ENCODE measurements around the gene NAPA. TPM values are rescaled to one million over a fixed set of nuclear protein-coding genes. Genes with fewer than 3 reads are reported as not detected.

The NAPA gene
- total RNA-seq, 1 donor from 2014 or later = 132 TPM

GRCh38 chr19:47470447-47471195, 44.2 kb downstream of the NAPA start:
- Histone ChIP-seq H2AFZ (ENCODE audit: low read depth, low read length) (no peak overlapping the region), H3K27me3 (ENCODE audit: insufficient read depth, low read length) (peaks cover 37% of the 10 kb centered on the region), H3K27ac (ENCODE audit: low read depth, low read length) (no peak overlapping the region), H3K9me3 (ENCODE audit: insufficient read depth, low read depth, low read length) (no peaks in the 10 kb centered on the region), H3K36me3 (ENCODE audit: insufficient read depth, low read length) (no peaks in the 10 kb centered on the region), H3K79me2 (ENCODE audit: insufficient read depth, low read length) (no peaks in the 10 kb centered on the region), H4K20me1 (ENCODE audit: insufficient read depth, low read length) (peaks cover 4% of the 10 kb centered on the region), H3K4me3 (ENCODE audit: insufficient read depth, low read depth, low read length) (no peak overlapping the region), H3K4me1 (ENCODE audit: insufficient read depth, low read length) (no peaks in the 10 kb centered on the region), H3K4me2 (ENCODE audit: low read length) (no peak overlapping the region), H3K9ac (ENCODE audit: low read length) (no peak overlapping the region)
- Mint-ChIP-seq H3K27me3 (ENCODE audit: low read depth, unreplicated experiment) (peaks cover 33% of the 10 kb centered on the region), H3K36me3 (ENCODE audit: low read depth, unreplicated experiment) (peaks cover 3% of the 10 kb centered on the region), H3K9me3 (ENCODE audit: unreplicated experiment) (peaks cover 2% of the 10 kb centered on the region), H3K27ac (ENCODE audit: unreplicated experiment) (no peak overlapping the region), H3K4me1 (ENCODE audit: low read depth, unreplicated experiment) (peaks cover 9% of the 10 kb centered on the region), H3K4me3 (ENCODE audit: unreplicated experiment) (peak overlapping the region; percentile 80)
- TF ChIP-seq EZH2 (IDR thresholded peaks at IDR 0.05; ENCODE audit: insufficient read depth, low read length) = no peak
- TF ChIP-seq, protein P1, sequence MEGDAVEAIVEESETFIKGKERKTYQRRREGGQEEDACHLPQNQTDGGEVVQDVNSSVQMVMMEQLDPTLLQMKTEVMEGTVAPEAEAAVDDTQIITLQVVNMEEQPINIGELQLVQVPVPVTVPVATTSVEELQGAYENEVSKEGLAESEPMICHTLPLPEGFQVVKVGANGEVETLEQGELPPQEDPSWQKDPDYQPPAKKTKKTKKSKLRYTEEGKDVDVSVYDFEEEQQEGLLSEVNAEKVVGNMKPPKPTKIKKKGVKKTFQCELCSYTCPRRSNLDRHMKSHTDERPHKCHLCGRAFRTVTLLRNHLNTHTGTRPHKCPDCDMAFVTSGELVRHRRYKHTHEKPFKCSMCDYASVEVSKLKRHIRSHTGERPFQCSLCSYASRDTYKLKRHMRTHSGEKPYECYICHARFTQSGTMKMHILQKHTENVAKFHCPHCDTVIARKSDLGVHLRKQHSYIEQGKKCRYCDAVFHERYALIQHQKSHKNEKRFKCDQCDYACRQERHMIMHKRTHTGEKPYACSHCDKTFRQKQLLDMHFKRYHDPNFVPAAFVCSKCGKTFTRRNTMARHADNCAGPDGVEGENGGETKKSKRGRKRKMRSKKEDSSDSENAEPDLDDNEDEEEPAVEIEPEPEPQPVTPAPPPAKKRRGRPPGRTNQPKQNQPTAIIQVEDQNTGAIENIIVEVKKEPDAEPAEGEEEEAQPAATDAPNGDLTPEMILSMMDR (IDR thresholded peaks at IDR 0.05; ENCODE audit: insufficient read depth, low read depth, low read length) = no peak
- DNase-seq (ENCODE audit: low read depth) = no peak
- no peak for FAIRE-seq

GRCh38 chr19:47469719-47470118, 45.1 kb downstream of the NAPA start:
- H3K36me3 Mint-ChIP-seq (ENCODE audit: low read depth, unreplicated experiment) = no peaks in the 10 kb centered on the region

More at GRCh38 chr19:47469719-47470118, 45.1 kb downstream of the NAPA start:
- Histone ChIP-seq H3K27me3 (ENCODE audit: insufficient read depth, low read length) (peaks cover 44% of the 10 kb centered on the region), H2AFZ (ENCODE audit: low read depth, low read length) (no peak overlapping the region), H3K4me2 (ENCODE audit: low read length) (no peak overlapping the region), H3K36me3 (ENCODE audit: insufficient read depth, low read length) (no peaks in the 10 kb centered on the region), H3K9ac (ENCODE audit: low read length) (no peak overlapping the region), H3K27ac (ENCODE audit: low read depth, low read length) (no peak overlapping the region), H3K9me3 (ENCODE audit: insufficient read depth, low read depth, low read length) (no peaks in the 10 kb centered on the region), H3K4me3 (ENCODE audit: insufficient read depth, low read depth, low read length) (no peak overlapping the region), H4K20me1 (ENCODE audit: insufficient read depth, low read length) (peaks cover 4% of the 10 kb centered on the region), H3K79me2 (ENCODE audit: insufficient read depth, low read length) (no peaks in the 10 kb centered on the region), H3K4me1 (ENCODE audit: insufficient read depth, low read length) (no peaks in the 10 kb centered on the region)
- peak; percentile 23 for TF ChIP-seq EZH2 (IDR thresholded peaks at IDR 0.05; ENCODE audit: insufficient read depth, low read length)
- TF ChIP-seq, protein P1 (IDR thresholded peaks at IDR 0.05; ENCODE audit: insufficient read depth, low read depth, low read length) = no peak
- Mint-ChIP-seq H3K9me3 (ENCODE audit: unreplicated experiment) (no peaks in the 10 kb centered on the region), H3K4me1 (ENCODE audit: low read depth, unreplicated experiment) (peaks cover 9% of the 10 kb centered on the region), H3K4me3 (ENCODE audit: unreplicated experiment) (no peak overlapping the region), H3K27ac (ENCODE audit: unreplicated experiment) (no peak overlapping the region), H3K27me3 (ENCODE audit: low read depth, unreplicated experiment) (peaks cover 31% of the 10 kb centered on the region)
- no peak for DNase-seq (ENCODE audit: low read depth)
- FAIRE-seq = no peak
